ENCODE measurements around the gene UNKL.

Gene UNKL

GRCh38 chr16:1413684-1414531 is 596 bp downstream of the UNKL start:
- Histone ChIP-seq H3K4me2 (ENCODE audit: low read length) (peak overlapping the region; percentile 87), H2AFZ (peak overlapping the region; percentile 94), H3K36me3 (ENCODE audit: control insufficient read depth, insufficient read depth, low read length) (no peaks in the 10 kb centered on the region), H3K27me3 (ENCODE audit: control insufficient read depth, insufficient read depth, low read length) (no peaks in the 10 kb centered on the region), H3K27ac (no peak overlapping the region), H3K4me3 (ENCODE audit: low read depth, low read length) (peak overlapping the region; percentile 66), H3K9me3 (ENCODE audit: control insufficient read depth, low read length) (no peaks in the 10 kb centered on the region), H3K9ac (peak overlapping the region; percentile 76), H3K4me1 (no peaks in the 10 kb centered on the region), H3K79me2 (peaks cover 5% of the 10 kb centered on the region)
- peak; percentile 39 for TF ChIP-seq CTCF (IDR thresholded peaks at IDR 0.05)

- H3K27me3 ChIP-seq (ENCODE audit: control insufficient read depth, insufficient read depth, low read length) = no peaks in the 10 kb centered on the region
These were observed 1.7 kb downstream of the UNKL start for GRCh38 chr16:1412847-1413246.

GRCh38 chr16:1408171-1408837 is 6.2 kb downstream of the UNKL start:
- no peak for TF ChIP-seq CTCF (IDR thresholded peaks at IDR 0.05)
- H3K4me3 ChIP-seq (ENCODE audit: low read depth, low read length) = no peak overlapping the region
- H3K36me3 ChIP-seq (ENCODE audit: control insufficient read depth, insufficient read depth, low read length) = no peaks in the 10 kb centered on the region
- H3K27me3 ChIP-seq (ENCODE audit: control insufficient read depth, insufficient read depth, low read length) = no peaks in the 10 kb centered on the region
- no peaks in the 10 kb centered on the region for H3K4me1 ChIP-seq
- H2AFZ ChIP-seq = no peak overlapping the region
- no peak overlapping the region for H3K27ac ChIP-seq
- peak overlapping the region; percentile 69 for H3K4me2 ChIP-seq (ENCODE audit: low read length)
- no peak overlapping the region for H3K9ac ChIP-seq
- H3K9me3 ChIP-seq (ENCODE audit: control insufficient read depth, low read length) = no peaks in the 10 kb centered on the region
- H3K79me2 ChIP-seq = peaks cover 18% of the 10 kb centered on the region

More at GRCh38 chr16:1412847-1413246, 1.7 kb downstream of the UNKL start:
- Histone ChIP-seq H3K4me1 (no peaks in the 10 kb centered on the region), H3K4me3 (ENCODE audit: low read depth, low read length) (no peak overlapping the region), H3K79me2 (peaks cover 8% of the 10 kb centered on the region), H3K9ac (no peak overlapping the region), H3K9me3 (ENCODE audit: control insufficient read depth, low read length) (no peaks in the 10 kb centered on the region), H2AFZ (no peak overlapping the region), H3K36me3 (ENCODE audit: control insufficient read depth, insufficient read depth, low read length) (no peaks in the 10 kb centered on the region), H3K4me2 (ENCODE audit: low read length) (no peak overlapping the region), H3K27ac (no peak overlapping the region)
- TF ChIP-seq CTCF (IDR thresholded peaks at IDR 0.05) = no peak

- no peak overlapping the region for H3K4me3 ChIP-seq (ENCODE audit: low read depth, low read length)
- H3K79me2 ChIP-seq = peaks cover 18% of the 10 kb centered on the region
- H3K27ac ChIP-seq = no peak overlapping the region
- H3K4me1 ChIP-seq = no peaks in the 10 kb centered on the region
- H3K27me3 ChIP-seq (ENCODE audit: control insufficient read depth, insufficient read depth, low read length) = no peaks in the 10 kb centered on the region
- H3K9ac ChIP-seq = no peak overlapping the region
- H3K4me2 ChIP-seq (ENCODE audit: low read length) = no peak overlapping the region
- no peaks in the 10 kb centered on the region for H3K9me3 ChIP-seq (ENCODE audit: control insufficient read depth, low read length)
- H3K36me3 ChIP-seq (ENCODE audit: control insufficient read depth, insufficient read depth, low read length) = no peaks in the 10 kb centered on the region
- no peak for TF ChIP-seq CTCF (IDR thresholded peaks at IDR 0.05)
- no peak overlapping the region for H2AFZ ChIP-seq
These were observed 6.8 kb downstream of the UNKL start for GRCh38 chr16:1407753-1408152.

Data from parathyroid adenoma (tissue), 2 donors.